HL-60 (cell line): ENCODE data around the gene HS3ST4.

Experiments used
- DNase-seq, 2 experiments: peaks; one replicate each; pipeline ENCODE4 v3.0.0-alpha.2; 2010 to 2020; ENCODE audit warnings: low read depth in 1 of 2, low spot score in 1 of 2
- H3K27ac ChIP-seq: fragments of 250-450 bp; sonication (Bioruptor Pico); replicated peaks from 2 replicates; pipeline ENCODE4 v1.5.1; 2020; ENCODE audit warnings: mild to moderate bottlenecking, moderate library complexity
- H3K27me3 ChIP-seq: fragments of 250-450 bp; sonication (Bioruptor Pico); 2 replicates; pipeline ENCODE4 v1.5.1; 2021; ENCODE audit warnings: mild to moderate bottlenecking, moderate library complexity; ENCODE audit not compliant: insufficient read depth, poor library complexity, severe bottlenecking
- H3K4me3 ChIP-seq: replicated peaks from 2 replicates; pipeline ENCODE4 v1.5.1; 2011; ENCODE audit warnings: mild to moderate bottlenecking, control low read depth, low read length; ENCODE audit not compliant: insufficient read depth
- CTCF ChIP-seq: IDR thresholded peaks from one replicate; pipeline ENCODE4 v1.5.1; 2011; ENCODE audit warnings: low read length, control low read depth, inconsistent platforms; ENCODE audit not compliant: insufficient read depth
- GABPA ChIP-seq: IDR thresholded peaks from 2 replicates; pipeline ENCODE4 v1.6.1; 2012; ENCODE audit warnings: low read depth
- POLR2AphosphoS5 ChIP-seq: IDR thresholded peaks from 2 replicates; pipeline ENCODE4 v1.6.1; 2012; ENCODE audit warnings: low read depth
- SPI1 ChIP-seq: IDR thresholded peaks from 2 replicates; pipeline ENCODE4 v1.6.1; 2012; ENCODE audit warnings: low read depth, mild to moderate bottlenecking, borderline replicate concordance
- TF ChIP-seq, protein P1 (sequence below): IDR thresholded peaks from 2 replicates; pipeline ENCODE4 v1.6.1; 2012; ENCODE audit warnings: low read depth; ENCODE audit not compliant: insufficient replicate concordance

HS3ST4 gene

DNA sequence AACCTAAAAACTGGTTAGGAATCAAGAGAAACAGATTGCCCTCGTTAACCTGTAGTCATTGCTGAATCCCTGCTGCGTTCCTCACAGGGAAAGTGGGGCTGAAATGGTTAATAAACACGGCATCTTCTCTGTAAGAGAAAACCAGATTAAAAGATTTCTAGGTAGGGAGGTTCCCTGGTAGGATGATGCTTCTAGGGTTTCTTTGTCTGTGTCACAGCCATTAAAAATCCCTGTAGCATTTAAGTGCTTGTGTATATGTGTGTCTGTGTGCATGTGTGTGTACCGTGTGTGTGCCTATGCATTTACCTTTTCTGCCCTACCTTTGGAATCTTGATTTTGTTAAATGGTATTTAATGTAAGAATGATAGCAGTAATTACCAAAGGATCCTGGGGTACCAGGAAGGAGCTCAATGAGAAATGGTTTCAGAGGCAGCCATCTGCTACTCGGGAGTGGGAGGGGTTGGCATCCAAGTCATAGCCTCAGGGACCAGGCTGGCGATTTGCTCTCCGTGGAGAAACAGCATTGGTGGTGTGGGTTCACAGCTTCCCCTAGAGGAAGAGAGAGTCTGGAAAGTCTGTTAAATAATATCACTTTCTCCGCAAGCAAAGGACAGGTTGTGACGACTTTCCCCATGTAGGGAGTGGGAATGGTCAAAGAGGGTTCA lies 177.1 kb downstream of the HS3ST4 start:
- no peak overlapping the region for H3K27ac ChIP-seq
- TF ChIP-seq POLR2AphosphoS5 (no peak), CTCF (no peak), SPI1 (no peak), GABPA (no peak)
- TF ChIP-seq, protein P1, sequence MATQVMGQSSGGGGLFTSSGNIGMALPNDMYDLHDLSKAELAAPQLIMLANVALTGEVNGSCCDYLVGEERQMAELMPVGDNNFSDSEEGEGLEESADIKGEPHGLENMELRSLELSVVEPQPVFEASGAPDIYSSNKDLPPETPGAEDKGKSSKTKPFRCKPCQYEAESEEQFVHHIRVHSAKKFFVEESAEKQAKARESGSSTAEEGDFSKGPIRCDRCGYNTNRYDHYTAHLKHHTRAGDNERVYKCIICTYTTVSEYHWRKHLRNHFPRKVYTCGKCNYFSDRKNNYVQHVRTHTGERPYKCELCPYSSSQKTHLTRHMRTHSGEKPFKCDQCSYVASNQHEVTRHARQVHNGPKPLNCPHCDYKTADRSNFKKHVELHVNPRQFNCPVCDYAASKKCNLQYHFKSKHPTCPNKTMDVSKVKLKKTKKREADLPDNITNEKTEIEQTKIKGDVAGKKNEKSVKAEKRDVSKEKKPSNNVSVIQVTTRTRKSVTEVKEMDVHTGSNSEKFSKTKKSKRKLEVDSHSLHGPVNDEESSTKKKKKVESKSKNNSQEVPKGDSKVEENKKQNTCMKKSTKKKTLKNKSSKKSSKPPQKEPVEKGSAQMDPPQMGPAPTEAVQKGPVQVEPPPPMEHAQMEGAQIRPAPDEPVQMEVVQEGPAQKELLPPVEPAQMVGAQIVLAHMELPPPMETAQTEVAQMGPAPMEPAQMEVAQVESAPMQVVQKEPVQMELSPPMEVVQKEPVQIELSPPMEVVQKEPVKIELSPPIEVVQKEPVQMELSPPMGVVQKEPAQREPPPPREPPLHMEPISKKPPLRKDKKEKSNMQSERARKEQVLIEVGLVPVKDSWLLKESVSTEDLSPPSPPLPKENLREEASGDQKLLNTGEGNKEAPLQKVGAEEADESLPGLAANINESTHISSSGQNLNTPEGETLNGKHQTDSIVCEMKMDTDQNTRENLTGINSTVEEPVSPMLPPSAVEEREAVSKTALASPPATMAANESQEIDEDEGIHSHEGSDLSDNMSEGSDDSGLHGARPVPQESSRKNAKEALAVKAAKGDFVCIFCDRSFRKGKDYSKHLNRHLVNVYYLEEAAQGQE: no peak

GRCh38 chr16:25872369-25873070 lies 180.8 kb downstream of the HS3ST4 start:
- DNase-seq: no peak
- TF ChIP-seq, protein P1: no peak
- TF ChIP-seq POLR2AphosphoS5 (no peak), SPI1 (no peak), GABPA (no peak), CTCF (no peak)
- H3K27ac ChIP-seq: no peak overlapping the region
- H3K4me3 ChIP-seq: no peak overlapping the region
- no peaks in the 10 kb centered on the region for H3K27me3 ChIP-seq

More for the DNA sequence above, 177.1 kb downstream of the HS3ST4 start:
- H3K4me3 ChIP-seq: no peak overlapping the region
- no peaks in the 10 kb centered on the region for H3K27me3 ChIP-seq
- DNase-seq: no peak

- no peaks in the 10 kb centered on the region for H3K27me3 ChIP-seq
- no peak overlapping the region for H3K4me3 ChIP-seq
- DNase-seq: no peak
- no peak for TF ChIP-seq CTCF
- TF ChIP-seq POLR2AphosphoS5: no peak
- TF ChIP-seq, protein P1: no peak
- TF ChIP-seq GABPA: no peak
- no peak overlapping the region for H3K27ac ChIP-seq
Measured at GRCh38 chr16:25874196-25874595, 182.4 kb downstream of the HS3ST4 start.
